ENCODE measurements around the gene FRMPD1.

GRCh38 chr9:37652261-37652660 is 1.5 kb downstream of the FRMPD1 start:
- no peak for TF ChIP-seq CTCF (IDR thresholded peaks at IDR 0.05; ENCODE audit: low read length)
- no peak for TF ChIP-seq EZH2 (IDR thresholded peaks at IDR 0.05; ENCODE audit: borderline replicate concordance, low read length)

Data from OCI-LY1 (cell line).